T-helper 2 cell treated with Interferon-gamma antibody and Interleukin-4, amounts not matched to agents 100 ng/mL and 5 ng/mL, for 36 hours (primary cell): Measurements from ENCODE around the gene PTPN2. TPM values are rescaled to one million over a fixed set of nuclear protein-coding genes. Genes with fewer than 3 reads are reported as not detected.
"Not testable (repeated sequence)": the region's sequence is repeated elsewhere in the genome, so short reads cannot be mapped to it uniquely, and the experiment has no call there.

Experiments used
- intact Hi-C: fragments of 100-400 bp; cut with micrococcal nuclease; formaldehyde crosslinking; loops from one replicate; pipeline ENCODE4 v1.15.1; 2023
- total RNA-seq: library from RNA; stranded (reverse); gene quantifications from 2 replicates; pipeline ENCODE4 v1.2.3, GENCODE V29; 2022

PTPN2 gene
- total RNA-seq, 1 donor from 2014 or later, result 53.2 TPM

DNA sequence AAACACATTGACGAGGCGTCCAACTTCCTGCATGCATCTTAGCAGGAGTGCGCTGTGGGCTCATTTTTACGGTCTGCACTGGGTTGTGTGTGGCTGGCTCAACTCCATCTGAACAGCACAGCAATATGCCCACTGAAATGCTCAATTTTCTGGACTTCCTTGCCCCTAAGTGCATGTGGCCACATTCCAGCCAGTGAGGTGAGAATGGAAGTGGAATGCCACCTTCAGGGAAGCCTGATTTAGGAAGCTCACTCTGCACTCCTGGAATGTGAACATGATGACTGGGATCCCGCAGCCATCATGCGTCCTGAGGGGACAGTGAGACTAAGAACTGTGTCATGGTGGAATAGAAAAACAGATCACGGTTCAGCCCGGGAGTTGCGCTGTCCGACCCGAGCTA is 105.0 kb downstream of the PTPN2 start:
- intact Hi-C loops, result no loop called here

GRCh38 chr18:12777500-12777944 is 106.5 kb downstream of the PTPN2 start:
- intact Hi-C loops, result no loop called here

GRCh38 chr18:12776821-12777471 is 107.1 kb downstream of the PTPN2 start:
- intact Hi-C loops, result no loop called here

DNA sequence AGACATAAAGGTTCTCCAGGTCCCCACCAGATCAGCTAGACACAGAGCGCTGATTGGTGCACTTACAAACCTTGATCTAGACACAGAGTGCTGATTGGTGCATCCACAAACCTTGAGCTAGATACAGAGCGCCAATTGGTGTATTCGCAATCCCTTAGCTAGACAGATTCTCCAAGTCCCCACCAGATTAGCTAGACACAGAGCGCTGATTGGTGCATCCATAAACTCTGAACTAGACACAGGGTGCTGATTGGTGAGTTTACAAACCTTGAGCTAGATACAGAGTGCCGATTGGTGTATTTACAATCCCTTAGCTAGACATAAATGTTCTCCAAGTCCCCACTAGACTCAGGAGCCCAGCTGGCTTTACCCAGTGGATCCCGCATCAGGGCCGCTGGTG is 107.6 kb downstream of the PTPN2 start:
- intact Hi-C loops, result not testable (repeated sequence)

DNA sequence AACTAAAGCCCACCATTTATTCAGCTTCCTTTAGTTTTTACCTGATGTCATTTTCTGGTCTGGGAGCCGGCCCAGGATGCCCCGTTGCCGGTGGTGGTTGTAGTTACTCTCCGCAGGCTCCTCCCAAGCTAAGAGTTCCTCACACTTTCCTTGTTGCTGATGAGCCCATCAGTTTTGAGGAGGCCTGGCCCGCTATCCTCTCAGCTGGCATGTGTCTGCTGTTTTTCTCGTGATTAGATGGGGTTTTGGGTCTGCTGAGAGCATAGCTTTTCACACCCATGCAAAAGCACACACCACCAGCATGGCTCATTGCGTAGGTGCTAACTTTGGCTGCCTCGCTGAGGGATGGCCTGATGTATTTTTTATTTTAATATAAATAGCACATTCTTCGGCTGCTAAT is 109.1 kb downstream of the PTPN2 start:
- intact Hi-C loops, result loop anchor here (1.0 kb wide), 1 partner anchor 108 kb away; no protein-coding TSS in a partner anchor

DNA sequence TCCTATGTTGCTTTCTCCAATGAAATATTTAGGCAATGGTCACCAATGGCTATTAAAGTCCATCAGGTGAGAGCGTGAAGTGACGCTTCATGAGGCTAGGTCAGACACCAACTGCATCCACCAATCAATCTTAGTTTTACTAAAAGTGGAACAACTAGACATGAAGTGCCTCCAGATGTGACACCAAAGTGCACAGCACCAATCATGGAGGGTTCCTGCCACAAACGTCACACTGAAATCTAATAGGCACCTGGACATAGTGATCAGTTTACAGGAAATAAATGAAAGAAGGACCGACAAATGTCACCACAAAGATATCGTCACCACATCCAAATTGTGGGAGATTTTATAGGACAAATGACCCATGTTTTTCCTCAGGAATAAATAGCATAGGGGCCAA is 110.7 kb downstream of the PTPN2 start:
- intact Hi-C loops, result no loop called here

GRCh38 chr18:12772111-12772510 is 111.9 kb downstream of the PTPN2 start:
- intact Hi-C loops, result no loop called here

DNA sequence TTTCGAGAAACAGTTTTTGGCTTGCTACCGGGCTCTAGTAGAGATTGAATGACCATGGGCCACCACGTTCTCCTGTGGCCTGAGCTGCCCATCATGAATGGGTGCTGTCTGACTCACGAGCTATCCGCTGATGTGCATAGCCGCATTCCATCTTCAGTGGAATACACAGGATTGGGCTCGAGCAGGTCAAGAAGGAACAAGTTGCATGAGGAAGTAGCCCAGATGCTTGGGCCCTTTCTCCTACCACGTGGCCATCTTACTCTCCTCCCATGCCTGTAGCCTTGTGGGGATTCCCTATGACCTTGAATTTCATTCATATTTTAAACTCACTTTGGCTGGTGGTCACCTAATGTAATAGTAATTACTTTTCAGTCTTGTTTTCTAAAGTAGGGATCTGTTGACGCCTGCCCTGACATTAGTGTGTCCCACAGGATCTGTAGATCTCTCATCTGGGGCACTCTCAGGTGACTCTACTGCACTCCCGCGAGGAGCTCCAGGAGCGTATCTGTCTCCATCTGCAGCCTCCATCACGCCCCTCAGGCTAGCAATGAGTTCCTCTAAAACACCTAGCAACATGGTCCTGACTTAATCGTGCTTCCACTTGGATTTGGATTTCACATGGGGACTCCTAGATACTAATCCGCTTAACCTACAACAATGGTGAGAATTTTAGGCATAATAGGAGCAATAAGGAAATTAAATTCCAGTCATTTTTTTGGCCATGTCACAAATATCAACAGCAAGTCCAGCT is 113.4 kb downstream of the PTPN2 start:
- intact Hi-C loops, result no loop called here

DNA sequence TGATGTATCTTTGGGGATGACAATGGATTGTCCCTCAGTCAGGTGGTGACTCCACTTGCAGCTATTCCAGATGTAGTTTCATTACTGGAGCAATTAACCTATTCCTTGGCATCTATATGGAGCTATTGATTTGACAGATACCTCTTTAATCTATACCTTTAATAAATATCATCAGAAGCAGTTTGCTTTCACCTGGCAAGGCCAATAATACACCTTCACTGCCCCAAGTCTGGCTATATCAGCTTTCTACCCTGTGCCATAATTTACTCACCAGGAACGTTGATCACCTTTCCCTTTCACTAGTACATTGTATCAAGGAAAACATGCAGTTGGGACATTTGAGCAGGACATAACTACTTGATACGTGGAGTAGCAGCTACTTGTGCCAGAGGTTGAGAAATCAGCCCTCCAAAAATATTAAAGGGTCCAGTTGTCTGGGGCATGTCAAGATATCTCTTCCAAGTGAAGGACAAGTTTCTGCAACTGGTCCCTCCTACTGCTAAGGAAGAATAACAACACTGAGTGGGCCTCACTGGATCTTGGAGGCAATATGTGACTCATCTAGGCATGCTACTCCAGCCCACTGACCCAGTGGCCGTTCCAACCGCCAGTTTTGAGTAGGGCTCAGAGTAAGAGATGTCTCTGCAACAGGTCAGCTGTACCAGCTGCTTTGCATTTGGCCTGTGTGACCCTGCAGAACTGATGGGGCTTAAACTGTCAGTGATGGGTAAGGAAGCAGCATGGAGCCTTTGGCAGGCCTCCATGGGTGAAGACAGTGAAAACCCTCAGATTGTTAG is 114.2 kb downstream of the PTPN2 start:
- intact Hi-C loops, result no loop called here

DNA sequence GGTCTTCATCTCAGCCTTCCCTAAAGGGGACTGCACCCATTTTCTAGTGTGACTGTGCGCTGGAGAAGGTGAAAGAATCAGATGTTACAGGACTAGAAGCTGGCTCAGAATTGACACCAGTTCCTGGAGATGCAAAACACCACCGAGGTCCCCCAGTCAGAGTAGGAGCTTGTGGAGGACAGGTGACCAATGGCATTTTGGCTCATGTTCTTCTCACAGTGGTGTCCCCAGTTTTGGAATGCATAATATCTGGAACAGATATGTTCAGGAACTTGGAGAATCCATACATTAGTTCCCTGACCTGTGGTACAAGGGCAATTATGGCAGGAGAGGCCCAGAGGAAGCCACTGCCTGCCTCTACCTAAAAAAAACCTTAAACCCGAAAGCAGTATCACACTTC is 114.9 kb downstream of the PTPN2 start:
- intact Hi-C loops, result no loop called here

GRCh38 chr18:12768625-12769024 is 115.4 kb downstream of the PTPN2 start:
- intact Hi-C loops, result no loop called here

- intact Hi-C loops, result no loop called here
These were observed 116.4 kb downstream of the PTPN2 start for GRCh38 chr18:12767580-12768155.

DNA sequence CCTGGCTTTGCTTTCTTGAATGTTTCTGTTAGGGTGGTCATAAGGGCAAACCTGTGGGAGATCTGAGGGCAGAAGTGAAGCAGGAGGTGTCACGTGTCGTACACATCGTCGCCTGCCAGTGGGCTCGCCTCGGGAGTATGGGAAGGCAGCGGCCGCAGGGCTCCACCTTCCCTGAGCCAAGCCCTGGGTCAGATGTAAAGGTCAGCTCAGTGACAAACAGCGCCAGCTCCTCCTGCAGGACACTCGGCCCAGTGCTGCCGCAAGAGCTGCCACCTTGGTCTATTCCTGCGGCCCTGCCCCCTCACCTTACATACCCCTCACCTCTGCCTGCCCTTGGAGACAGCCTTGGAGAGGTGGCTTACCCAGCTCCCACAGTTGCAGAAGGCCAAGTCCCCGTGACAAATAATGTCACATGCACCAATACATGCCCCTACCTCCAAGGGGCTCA is 117.0 kb downstream of the PTPN2 start:
- intact Hi-C loops, result no loop called here

- intact Hi-C loops, result no loop called here
These were observed 118.5 kb downstream of the PTPN2 start for GRCh38 chr18:12765586-12765985.

GRCh38 chr18:12765126-12765525 is 118.9 kb downstream of the PTPN2 start:
- intact Hi-C loops, result no loop called here

DNA sequence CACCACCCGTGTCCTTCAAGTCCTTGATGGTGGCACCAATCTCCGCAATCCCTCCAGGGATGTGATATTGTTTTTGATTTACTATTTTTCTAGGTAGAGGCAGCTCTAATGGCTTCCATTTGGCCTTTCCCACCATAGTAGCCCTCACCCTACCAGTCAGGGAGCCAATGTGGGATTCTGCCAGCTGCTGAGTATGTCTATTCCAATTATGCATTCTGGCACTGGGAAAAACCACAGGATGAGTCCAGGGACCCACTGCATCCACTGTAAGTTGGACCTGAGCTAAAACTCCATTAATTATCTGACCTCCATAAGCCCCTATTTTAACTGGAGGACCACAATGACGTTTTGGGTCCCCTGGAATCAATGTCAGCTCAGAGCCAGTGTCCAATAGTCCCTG is 125.5 kb downstream of the PTPN2 start:
- intact Hi-C loops, result not testable (repeated sequence)

- intact Hi-C loops, result not testable (repeated sequence)
These were observed 127.3 kb downstream of the PTPN2 start for GRCh38 chr18:12756619-12757239.

GRCh38 chr18:12755606-12756005 is 128.4 kb downstream of the PTPN2 start:
- intact Hi-C loops, result not testable (repeated sequence)

DNA sequence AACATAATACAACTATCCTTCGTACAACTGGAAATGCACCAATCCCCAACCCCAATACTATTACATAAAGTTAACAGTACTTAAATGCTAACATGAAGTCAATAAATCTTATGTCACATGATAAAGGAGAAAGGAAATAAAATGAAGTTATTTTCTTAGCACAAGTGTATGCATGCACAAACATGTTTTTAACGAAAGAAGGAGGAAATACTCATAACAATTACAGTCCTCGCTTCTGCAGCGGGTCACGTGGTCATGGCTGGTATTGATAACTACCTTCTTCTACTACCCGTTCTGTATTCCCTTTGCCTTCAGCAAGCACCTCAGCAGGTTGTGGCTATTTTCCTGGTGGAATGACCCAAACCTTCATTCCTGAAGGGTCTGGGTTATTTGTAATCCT is 129.5 kb downstream of the PTPN2 start:
- intact Hi-C loops, result no loop called here

DNA sequence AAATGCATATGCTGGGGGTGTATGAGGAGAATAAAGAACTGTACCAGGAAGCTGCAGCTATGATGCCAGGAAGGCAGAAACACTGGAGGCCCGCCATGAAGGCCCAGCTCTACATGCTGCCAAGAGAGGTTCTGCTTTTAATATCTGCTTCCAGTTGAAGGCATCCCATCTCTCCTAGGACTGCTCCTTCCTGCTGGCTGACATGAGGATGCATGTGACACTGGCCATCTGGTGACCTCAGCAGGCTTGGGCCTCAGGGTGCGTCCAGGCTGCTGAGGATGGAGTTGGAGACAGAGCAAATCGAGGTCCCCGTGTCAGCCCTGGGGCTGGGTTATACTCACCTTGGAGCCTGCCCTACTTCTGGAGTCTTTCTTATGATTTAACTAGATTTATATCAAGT is 132.1 kb downstream of the PTPN2 start:
- intact Hi-C loops, result no loop called here

DNA sequence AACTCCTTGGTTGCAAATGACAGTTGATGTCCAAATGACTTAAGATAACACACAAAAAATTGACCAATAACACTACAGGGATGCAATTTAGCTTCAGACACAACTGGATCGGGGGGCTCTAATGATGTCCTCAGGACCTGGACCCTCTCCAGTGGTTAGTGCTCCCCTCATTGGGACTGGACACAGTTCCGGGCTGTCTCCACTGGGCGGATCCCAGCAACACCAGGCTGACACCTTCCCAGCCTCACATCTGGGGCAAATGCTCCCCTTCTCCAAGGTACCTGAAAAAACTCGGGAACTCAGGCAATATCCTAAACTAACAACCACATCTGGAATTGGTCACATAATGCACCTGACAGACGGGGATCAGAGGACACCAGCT is 132.5 kb downstream of the PTPN2 start:
- intact Hi-C loops, result no loop called here
